Hypothalamus (tissue), 51 donors: ENCODE results near the gene ZNF219.

Experiments used
- DNase-seq, 51 donors: peaks; one replicate each; lab custom pipeline; 2025; lab: John Stamatoyannopoulos, UW

ZNF219 gene

DNA sequence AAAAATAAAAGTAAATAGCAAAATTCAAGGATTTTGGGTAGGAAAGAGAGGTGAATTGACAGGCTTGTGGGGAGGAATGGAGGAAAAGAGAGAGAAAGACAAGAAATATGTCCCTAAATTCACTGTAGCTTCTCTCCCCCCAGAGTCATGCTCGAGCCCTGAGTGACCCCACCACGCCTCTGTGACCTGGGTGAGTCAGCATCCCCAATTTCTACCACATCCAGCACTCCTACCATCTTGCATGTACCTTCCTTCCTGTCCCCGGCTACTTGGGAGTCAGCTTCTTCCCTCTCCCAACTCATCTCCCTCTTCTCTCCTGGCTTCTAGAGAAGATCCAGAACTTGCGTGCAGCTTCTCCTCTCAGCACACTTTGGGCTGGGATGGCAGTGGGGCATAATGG is 9.8 kb downstream of the ZNF219 start:
- no peak for DNase-seq

DNA sequence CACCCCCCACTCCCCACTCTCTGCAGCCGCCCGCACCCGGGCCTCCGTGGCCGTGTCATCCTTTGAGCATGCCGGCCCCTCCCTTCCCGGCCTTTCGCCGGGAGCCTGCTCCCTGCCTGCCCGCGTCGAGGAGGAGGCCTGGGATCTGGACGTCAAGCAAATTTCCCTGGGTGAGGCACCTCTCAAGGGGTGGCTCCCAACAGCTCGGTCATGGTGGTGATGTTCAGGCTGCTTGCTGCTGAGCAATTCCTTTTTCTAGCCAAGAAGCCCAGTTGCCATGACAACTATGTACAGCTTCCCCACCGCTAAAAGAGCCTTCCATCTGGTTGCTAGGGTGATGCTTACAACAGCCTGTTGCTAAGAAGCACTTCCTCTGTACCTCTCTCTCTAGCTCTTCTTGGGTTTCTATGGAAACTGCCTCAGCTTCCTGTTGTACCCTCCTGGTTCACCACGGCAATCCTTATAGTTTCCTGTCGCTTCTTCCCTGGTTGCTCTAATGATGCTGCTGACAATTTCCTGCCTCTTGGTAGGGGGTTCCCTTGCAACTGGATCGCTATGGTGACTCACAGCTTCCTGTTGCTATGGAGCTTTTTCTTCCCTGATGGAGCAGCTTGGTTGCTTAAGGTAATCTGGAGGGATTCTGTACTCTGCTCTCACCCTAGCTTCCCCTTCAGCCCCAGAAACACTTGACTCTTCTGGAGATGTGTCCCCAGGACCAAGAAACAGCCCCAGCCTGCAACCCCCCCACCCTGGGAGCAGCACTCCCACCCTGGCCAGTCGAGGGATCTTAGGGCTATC is 11.0 kb downstream of the ZNF219 start:
- DNase-seq: peak in 30 of 51 donors; percentile 6 to 79 (median 44)

DNA sequence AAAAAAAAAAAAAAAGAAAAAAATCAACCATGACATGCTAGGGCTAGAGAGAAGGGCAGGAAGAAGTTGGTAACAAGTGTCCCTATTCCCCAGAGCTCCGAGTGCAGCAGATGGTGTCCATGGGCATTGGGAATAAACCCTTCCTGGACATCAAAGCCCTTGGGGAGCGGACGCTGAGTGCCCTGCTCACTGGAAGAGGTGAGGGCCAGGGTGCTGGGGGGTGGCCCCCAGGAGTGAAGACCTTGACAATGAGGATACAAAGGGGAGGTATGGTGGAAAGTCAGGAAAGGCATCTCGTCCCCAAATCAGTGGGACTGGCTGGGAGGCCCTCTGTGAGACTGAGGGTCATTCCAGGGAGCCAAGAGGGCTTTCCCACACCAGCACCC is 11.6 kb downstream of the ZNF219 start:
- DNase-seq: no peak

DNA sequence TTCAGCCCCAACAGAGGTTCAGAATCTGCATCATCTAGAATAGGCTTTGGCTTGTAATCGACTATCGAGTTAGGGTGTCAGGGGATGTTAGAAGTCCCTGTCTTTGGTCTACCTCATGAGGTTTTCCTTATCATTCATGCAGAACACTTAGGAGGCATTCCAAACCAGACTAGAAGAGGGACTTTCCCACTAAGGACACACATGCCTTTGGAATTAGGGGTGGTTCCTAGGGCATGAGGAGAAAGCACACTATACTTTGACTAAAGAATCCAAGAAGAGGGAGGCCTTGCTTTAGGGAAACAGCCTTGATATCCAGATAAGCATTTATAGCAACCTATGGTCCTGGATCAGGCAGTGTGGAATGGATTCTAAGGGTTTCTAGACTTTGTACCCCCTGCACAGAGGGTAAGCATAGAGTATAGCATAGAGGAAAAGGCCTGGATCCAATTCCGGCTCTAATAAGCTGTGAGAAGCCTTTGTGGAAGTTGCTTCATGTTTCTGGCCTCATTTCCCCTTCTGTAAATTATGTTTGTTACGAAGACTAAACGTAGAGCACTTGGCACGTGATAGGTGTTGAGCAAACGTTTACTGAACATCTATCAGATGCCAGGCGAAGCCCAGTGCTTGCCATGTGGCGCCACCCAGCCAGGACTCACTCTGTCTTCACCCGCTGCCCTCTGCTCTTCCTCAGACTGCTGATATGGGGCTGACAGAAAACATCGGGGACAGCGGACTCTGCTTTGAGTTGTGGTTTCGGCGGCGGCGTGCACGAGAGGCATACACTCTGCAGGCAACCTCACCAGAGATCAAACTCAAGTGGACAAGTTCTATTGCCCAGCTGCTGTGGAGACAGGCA is 13.2 kb downstream of the ZNF219 start:
- no peak for DNase-seq

DNA sequence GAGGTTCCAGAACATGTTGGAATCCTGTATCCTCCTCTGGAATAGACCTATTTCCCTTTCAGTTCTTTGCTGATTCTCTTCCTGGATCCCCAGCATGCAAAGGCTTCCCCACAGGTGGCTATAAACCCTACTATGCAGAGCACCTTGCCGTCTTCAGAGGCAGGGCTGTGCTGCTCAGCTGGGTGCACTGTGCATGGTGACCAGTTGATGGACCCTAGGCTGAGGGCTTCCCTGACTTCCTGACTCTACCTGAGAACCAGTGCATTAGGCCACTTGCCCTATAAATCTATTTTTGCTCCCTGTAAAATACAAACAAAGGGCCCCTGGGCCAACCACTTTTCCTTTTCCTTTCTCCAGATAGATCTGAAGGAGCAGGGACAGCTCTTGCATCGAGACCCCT is 14.1 kb downstream of the ZNF219 start:
- no peak for DNase-seq

DNA sequence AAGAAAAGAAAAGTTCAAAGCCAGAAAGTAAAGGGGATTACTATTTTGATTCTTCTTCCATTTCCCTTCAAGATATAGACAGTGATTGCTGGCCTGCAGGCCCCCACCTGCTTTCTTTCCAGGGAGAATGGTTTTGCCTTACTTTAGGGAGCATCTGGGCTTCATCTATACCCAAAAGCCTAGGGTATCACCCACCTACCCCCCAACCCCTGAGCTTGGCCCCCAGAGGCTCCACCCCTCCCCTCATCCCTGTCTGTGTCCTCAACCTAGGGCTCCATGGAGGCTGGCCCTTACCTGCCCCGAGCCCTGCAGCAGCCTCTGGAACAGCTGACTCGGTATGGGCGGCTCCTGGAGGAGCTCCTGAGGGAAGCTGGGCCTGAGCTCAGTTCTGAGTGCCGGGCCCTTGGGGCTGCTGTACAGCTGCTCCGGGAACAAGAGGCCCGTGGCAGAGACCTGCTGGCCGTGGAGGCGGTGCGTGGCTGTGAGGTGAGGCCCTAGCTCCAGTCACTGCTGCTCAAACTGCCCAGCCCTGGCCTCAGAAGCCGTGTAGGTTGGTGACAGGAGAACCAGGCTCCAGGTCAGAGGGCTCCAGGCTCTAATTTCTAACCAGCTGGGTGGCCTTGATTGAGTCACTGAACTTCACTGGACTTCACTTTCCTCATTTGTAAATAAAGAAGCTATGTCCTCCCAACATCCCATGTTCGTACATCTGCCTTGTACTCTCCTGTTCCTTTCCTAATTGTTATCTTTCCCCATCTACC is 14.7 kb downstream of the ZNF219 start:
- no peak for DNase-seq

DNA sequence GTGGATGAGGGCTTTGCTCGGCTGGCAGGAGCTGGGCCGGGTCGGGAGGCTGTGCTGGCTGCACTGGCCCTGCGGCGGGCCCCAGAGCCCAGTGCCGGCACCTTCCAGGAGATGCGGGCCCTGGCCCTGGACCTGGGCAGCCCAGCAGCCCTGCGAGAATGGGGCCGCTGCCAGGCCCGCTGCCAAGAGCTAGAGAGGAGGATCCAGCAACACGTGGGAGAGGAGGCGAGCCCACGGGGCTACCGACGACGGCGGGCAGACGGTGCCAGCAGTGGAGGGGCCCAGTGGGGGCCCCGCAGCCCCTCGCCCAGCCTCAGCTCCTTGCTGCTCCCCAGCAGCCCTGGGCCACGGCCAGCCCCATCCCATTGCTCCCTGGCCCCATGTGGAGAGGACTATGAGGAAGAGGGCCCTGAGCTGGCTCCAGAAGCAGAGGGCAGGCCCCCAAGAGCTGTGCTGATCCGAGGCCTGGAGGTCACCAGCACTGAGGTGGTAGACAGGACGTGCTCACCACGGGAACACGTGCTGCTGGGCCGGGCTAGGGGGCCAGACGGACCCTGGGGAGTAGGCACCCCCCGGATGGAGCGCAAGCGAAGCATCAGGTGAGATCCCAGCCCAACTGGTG is 16.8 kb downstream of the ZNF219 start:
- DNase-seq: no peak

DNA sequence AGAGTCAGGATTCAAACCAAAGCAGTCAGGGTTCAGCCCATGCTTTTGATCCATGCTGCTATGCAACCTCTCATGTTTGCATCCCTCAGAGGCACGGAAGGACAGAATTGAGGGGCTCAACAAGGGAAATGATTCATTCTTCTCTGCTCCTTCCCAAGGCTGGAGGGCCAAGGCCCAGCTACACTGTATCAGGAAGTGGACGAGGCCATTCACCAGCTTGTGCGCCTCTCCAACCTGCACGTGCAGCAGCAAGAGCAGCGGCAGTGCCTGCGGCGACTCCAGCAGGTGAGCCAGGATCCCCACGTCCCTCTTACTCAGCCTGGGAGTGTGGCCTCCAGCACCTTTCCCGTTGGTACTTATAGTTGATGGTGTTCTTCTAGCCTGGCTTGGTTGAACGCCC is 19.7 kb downstream of the ZNF219 start:
- DNase-seq: no peak

DNA sequence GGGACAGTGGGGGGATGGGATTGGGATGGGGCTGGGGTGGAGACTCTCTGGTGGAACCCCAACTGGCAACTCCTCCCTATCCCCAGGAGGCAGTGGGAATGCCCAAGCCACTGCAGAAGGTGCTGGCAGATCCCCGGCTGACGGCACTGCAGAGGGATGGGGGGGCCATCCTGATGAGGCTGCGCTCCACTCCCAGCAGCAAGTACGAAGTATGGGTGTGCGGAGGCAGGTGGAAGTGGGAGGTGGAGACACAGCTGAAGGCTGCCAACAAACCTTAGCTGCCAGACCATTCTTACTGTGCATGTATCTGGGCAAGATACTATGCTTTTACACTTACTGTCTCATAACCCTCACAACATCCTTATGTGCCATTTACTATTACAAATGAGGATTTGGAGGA is 20.2 kb downstream of the ZNF219 start:
- peak in 1 of 51 donors; percentile 53 for DNase-seq

DNA sequence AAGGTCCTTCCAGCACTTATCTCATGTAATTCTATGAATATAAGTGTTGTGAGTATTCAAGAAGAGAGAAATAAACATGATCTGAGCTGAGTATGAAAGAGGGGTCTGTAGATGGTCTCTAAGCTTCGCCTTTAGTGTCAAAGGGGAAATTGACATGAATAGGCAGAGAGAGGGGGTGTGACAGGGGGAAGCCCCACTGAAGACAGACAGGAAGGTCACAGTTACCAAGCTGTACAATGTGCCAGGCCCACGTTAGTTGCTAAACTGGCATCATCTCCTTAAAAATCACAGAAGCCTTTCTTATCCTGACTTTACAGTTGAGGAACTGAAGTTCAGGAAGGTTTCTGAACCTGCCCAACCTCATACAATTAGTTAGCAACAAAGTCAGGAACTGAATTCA is 20.8 kb downstream of the ZNF219 start:
- DNase-seq: no peak

DNA sequence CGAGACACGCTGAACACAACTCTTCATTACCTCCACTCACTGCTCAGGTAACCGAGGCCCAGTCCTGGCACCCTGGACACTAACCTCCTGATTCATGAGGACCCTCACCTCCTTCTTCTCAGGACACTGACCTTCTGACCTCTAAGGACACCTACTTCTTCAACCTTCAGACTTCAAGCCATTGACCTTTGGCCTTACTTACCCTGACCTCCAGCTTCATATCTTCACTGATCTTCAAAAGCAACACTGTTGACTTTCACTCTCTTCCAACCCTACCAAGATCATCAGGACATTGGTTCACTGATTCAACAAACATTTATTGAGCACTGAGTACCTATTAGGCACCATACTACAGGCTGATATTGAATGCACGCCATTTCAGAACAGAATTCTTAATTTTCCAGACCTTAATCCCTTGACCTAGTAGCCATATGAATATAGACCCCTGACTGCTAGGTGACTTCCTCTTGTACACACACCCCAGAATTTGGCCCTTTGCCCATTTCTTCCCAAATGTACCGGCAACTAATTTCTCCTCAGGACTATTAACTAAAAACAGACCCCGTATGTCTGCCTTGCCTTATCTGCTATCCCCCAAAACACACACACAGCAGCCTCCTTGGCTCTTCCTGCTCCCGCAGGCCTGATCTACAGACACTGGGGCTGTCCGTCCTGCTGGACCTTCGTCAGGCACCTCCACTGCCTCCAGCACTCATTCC is 22.6 kb downstream of the ZNF219 start:
- DNase-seq: no peak

DNA sequence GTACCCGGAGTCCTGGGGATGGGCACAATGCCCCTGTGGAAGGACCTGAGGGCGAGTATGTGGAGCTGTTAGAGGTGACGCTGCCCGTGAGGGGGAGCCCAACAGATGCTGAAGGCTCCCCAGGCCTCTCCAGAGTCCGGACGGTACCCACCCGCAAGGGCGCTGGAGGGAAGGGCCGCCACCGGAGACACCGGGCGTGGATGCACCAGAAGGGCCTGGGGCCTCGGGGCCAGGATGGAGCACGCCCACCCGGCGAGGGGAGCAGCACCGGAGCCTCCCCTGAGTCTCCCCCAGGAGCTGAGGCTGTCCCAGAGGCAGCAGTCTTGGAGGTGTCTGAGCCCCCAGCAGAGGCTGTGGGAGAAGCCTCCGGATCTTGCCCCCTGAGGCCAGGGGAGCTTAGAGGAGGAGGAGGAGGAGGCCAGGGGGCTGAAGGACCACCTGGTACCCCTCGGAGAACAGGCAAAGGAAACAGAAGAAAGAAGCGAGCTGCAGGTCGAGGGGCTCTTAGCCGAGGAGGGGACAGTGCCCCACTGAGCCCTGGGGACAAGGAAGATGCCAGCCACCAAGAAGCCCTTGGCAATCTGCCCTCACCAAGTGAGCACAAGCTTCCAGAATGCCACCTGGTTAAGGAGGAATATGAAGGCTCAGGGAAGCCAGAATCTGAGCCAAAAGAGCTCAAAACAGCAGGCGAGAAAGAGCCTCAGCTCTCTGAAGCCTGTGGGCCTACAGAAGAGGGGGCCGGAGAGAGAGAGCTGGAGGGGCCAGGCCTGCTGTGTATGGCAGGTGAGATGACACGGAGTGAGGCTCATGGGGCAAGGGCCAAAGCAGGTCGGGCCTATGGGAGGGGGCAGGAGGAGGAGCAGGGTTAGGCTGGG is 23.8 kb downstream of the ZNF219 start:
- DNase-seq: no peak

DNA sequence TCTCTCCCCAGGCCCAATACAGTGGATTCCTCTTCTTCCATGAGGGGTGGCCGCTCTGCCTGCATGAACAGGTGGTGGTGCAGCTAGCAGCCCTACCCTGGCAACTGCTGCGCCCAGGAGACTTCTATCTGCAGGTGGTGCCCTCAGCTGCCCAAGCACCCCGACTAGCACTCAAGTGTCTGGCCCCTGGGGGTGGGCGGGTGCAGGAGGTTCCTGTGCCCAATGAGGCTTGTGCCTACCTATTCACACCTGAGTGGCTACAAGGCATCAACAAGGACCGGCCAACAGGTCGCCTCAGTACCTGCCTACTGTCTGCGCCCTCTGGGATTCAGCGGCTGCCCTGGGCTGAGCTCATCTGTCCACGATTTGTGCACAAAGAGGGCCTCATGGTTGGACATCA is 24.5 kb downstream of the ZNF219 start:
- no peak for DNase-seq

DNA sequence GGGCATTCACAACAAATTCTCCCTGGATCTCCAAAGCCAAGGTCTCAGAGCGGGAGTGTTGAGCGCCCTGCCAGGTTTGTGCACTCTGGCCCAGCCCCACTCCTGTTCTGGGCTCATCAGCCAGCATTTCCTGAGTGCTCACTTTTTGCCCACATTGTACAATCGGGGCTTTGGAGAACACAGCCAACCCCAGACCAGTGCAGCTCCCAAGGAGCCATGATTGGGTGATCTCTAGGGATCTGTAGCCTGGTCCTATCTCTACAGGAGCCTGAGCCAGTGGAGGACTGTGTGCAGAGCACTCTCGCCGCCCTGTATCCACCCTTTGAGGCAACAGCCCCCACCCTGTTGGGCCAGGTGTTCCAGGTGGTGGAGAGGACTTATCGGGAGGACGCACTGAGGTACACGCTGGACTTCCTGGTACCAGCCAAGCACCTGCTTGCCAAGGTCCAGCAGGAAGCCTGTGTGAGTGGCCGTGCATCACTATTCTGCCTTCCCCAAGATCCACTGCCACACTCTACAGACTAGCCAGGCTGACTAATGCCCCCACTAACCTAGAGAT is 25.6 kb downstream of the ZNF219 start:
- DNase-seq: no peak

DNA sequence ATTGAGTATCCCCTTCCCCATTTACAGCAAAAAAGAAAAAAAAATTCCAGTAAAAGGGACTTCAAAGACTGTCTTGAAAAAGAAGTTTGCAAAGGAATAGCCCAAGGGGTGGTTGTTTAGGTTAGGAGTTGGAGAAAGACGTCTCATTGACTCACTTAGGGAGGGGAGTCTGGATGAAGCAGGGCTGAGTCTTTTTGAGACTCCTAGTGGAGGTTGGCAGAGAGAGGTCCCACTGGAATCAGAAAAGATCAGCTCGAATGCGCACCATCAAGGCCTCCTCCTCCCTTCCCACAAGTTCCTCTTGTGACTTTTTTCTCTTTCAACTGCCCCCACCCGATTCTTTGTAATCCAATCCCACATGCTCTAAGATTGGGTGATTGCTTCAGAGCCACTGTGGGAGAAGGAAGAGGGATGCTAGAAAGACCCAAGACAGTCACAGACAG is 26.4 kb downstream of the ZNF219 start:
- peak in 6 of 51 donors; percentile 5 to 33 (median 20) for DNase-seq

DNA sequence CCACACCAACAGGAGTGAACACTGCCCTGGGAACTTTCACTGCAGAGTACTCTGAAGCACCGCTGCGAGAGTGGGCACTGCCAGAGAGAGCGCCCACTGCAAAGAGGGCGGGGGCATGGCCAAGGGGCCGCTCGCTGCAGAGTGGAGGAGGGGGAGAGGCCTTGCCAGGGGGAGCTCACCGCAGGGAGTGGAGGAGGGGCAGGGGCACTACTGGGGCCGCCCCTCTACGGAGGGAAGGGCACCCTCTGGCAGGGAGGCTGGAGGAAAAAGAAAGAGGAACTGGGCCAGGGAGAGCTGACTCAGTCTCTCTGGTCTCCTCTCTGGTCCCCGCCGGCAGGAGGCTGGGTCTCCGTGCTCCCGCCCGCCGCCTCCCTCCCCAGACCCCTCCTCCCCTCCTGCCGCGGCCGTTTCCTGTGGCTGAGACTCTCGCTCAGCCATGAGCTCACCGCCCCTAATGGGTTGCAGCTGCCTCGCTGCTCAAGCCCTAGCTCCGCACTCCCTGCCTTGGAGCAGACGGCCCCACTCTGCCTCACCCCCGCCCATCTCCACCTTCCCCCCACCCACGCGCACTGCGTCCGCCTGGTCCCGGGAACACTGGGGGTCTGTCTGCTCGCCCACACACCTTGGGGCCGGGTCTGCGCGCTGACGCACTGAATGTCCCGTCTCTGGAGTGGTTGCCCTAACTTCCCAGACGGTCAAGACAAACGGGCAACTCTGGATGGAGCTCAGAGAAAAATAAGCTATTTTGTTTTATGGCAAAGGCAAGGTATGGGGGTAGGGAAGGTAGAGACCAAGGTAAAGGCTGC is 27.0 kb downstream of the ZNF219 start:
- peak in 50 of 51 donors; percentile 28 to 88 (median 70) for DNase-seq

DNA sequence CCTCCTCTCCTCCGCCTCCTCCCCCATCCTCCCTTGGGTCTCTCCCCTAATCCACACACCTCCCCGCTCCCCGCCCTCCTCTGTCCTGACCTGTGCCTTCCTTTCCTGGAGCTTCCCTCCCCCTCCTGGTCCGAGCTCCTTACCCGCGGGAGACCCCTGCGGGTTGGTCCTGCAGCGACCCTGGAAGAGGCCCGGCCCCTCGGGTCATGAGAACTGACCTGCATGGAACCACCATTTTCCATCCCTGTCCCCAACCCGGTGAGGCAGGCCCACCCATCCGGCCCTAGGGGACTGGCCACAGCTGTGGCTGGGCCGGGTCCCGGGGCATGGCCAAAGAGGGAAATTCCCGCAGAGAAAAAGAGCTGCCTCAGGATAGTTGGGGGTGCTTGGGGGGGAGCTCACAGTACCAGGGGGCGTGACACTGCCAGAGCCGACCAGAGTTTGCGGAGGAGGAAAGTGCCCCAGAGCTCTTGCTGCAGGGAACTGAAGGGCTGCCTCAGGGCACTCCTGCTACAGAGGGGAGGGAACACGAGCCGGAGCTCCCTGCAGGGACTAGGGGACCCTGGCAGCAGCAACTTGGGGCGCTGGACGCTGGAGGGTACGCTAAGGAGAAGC is 27.7 kb downstream of the ZNF219 start:
- DNase-seq: peak in 35 of 51 donors; percentile 35 to 78 (median 62)
